AG04450 (cell line): ENCODE data around the gene RNF212. TPM values are rescaled to one million over a fixed set of nuclear protein-coding genes. Genes with fewer than 3 reads are reported as not detected.

ENCODE experiments used
- CTCF ChIA-PET: fragments of 300-600, 350-600 bp; formaldehyde crosslinking; extraction: SDS; loops from one replicate; lab custom pipeline; 2022; ENCODE audit warnings: antibody characterized with exemption, inconsistent platforms; lab: Charles Lee
- POLR2A ChIA-PET: fragments of 350-600 bp; formaldehyde crosslinking; extraction: SDS; loops from one replicate; lab custom pipeline; 2021; ENCODE audit warnings: antibody characterized with exemption, inconsistent platforms; lab: Yijun Ruan, JAX
- DNase-seq: peaks from one replicate; pipeline ENCODE4 v3.0.0-alpha.2; 2011; ENCODE audit warnings: low read depth, low spot score
- H3K27ac ChIP-seq: one replicate; pipeline ENCODE4 v1.5.1; 2012; ENCODE audit warnings: low read depth, low read length, control low read depth
- H3K27me3 ChIP-seq: one replicate; pipeline ENCODE4 v1.6.0; 2012; ENCODE audit warnings: low read length; ENCODE audit not compliant: control insufficient read depth, insufficient read depth
- H3K4me3 ChIP-seq: 2 replicates; pipeline ENCODE4 v1.5.1; 2011; ENCODE audit warnings: mild to moderate bottlenecking, low read depth, low read length, control low read depth
- H3K9me3 ChIP-seq: 2 replicates; pipeline ENCODE4 v1.5.1; 2012; ENCODE audit warnings: low read length; ENCODE audit not compliant: control insufficient read depth, insufficient read depth
- polyA plus RNA-seq: library from polyadenylated mRNA; depleted of rRNA; stranded (reverse); fragments of >200 nt; gene quantifications from 2 replicates; pipeline ENCODE4 v1.2.3, GENCODE V29; 2011
- TF ChIP-seq, protein P1 (sequence below): IDR thresholded peaks from 2 replicates; pipeline ENCODE4 v1.5.1; 2011; ENCODE audit warnings: low read depth, low read length, control low read depth, inconsistent platforms

The RNF212 gene
- polyA plus RNA-seq, 1 experiment, result 0.88 TPM

- Histone ChIP-seq H3K27me3 (peaks cover 11% of the 10 kb centered on the region), H3K27ac (no peak overlapping the region), H3K9me3 (peaks cover 10% of the 10 kb centered on the region), H3K4me3 (no peak overlapping the region)
- ChIA-PET POLR2A (no interaction called here), CTCF (no interaction called here)
- TF ChIP-seq, protein P1, sequence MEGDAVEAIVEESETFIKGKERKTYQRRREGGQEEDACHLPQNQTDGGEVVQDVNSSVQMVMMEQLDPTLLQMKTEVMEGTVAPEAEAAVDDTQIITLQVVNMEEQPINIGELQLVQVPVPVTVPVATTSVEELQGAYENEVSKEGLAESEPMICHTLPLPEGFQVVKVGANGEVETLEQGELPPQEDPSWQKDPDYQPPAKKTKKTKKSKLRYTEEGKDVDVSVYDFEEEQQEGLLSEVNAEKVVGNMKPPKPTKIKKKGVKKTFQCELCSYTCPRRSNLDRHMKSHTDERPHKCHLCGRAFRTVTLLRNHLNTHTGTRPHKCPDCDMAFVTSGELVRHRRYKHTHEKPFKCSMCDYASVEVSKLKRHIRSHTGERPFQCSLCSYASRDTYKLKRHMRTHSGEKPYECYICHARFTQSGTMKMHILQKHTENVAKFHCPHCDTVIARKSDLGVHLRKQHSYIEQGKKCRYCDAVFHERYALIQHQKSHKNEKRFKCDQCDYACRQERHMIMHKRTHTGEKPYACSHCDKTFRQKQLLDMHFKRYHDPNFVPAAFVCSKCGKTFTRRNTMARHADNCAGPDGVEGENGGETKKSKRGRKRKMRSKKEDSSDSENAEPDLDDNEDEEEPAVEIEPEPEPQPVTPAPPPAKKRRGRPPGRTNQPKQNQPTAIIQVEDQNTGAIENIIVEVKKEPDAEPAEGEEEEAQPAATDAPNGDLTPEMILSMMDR, result no peak
- no peak for DNase-seq
Observed at GRCh38 chr4:1087371-1087770, 26.0 kb downstream of the RNF212 start.

- ChIA-PET POLR2A (no interaction called here), CTCF (no interaction called here)
- no peak for DNase-seq
- H3K4me3 ChIP-seq, result no peak overlapping the region
- H3K27me3 ChIP-seq, result peaks cover 11% of the 10 kb centered on the region
- TF ChIP-seq, protein P1, result no peak
- H3K27ac ChIP-seq, result no peak overlapping the region
- H3K9me3 ChIP-seq, result peaks cover 10% of the 10 kb centered on the region
Observed at GRCh38 chr4:1086011-1086410, 27.4 kb downstream of the RNF212 start.

DNA sequence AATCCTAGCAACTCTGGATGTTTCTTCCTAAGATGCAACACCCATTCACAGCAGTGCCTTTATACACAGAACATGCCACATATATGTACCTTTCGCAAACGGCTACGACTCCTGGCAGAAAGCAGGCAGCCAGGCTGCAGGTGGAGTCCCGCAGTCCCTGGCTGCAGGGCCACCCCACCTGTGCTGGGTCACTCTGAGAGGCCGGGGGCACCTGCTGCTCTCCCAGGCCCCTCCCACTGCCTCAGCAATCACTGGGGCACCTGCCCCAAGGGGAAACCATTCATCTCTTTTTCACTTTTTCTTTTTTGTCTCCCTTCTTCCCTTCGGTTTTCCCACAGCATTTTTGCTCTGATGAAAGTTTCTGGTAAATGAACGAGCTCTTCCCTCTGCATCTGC is 28.0 kb downstream of the RNF212 start:
- POLR2A ChIA-PET, result no interaction called here
- no peak overlapping the region for H3K27ac ChIP-seq
- peaks cover 14% of the 10 kb centered on the region for H3K27me3 ChIP-seq
- DNase-seq, result no peak
- TF ChIP-seq, protein P1, result no peak
- CTCF ChIA-PET, result interaction anchor here (0.6 kb wide), 1 partner anchor 270 kb away, joined by 6 read pairs; no protein-coding TSS in a partner anchor
- no peak overlapping the region for H3K4me3 ChIP-seq
- peaks cover 10% of the 10 kb centered on the region for H3K9me3 ChIP-seq

DNA sequence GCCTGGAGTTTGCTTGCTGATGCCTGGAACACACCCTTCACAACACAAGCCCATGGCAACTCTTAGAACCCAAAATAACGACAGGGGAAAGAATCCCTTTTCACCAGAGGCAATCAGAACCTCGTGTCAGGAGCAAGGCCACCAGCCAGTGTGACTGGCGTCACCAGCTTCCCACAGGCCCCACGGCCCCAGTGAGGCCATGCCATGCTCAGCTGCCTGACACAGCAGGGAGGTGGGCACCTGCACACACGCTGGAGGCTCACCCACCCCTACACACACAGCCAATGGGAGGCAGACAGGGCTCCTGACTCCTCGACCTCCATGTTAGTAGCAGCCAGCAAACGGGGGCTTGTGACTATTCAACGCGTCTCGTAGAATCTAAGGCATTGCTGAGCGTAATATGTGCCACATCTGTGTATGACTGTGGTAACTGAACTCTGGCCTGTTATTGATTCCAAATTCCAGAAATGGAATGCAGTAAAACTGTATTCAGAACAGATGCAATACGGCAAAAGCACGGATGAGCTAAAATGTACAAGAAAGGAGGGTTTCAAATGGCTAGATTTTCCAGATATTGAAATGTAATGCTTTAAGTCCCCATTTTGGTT is 28.5 kb downstream of the RNF212 start:
- Histone ChIP-seq H3K27ac (no peak overlapping the region), H3K27me3 (peaks cover 17% of the 10 kb centered on the region), H3K4me3 (no peak overlapping the region), H3K9me3 (peaks cover 10% of the 10 kb centered on the region)
- DNase-seq, result no peak
- CTCF ChIA-PET, result interaction anchor here (0.6 kb wide), 1 partner anchor 271 kb away, joined by 6 read pairs; no protein-coding TSS in a partner anchor
- POLR2A ChIA-PET, result no interaction called here
- TF ChIP-seq, protein P1, result no peak

DNA sequence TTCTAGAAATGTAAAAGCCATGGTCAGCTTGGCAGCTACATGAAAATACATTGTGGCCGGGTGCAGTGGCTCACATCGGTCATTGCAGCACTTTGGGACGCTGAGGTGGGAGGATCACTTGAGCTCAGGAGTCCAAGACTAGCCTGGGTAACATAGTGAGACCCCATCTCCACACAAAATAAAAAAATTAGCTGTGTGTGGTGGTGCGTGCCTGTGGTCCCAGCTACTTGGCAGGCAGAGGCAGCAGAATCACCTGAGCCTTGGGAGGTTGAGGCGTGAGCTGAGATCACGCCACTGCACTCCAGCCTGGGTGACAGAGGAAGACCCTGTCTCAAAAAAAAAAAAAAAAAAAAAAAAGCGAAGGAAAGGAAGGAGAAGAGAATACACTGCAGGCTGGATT is 29.0 kb downstream of the RNF212 start:
- Histone ChIP-seq H3K27me3 (peaks cover 18% of the 10 kb centered on the region), H3K4me3 (no peak overlapping the region), H3K27ac (no peak overlapping the region), H3K9me3 (peaks cover 10% of the 10 kb centered on the region)
- CTCF ChIA-PET, result no interaction called here
- TF ChIP-seq, protein P1, result no peak
- DNase-seq, result no peak
- POLR2A ChIA-PET, result no interaction called here
